A549 (cell line): ENCODE measurements around the gene PLXND1. TPM values are rescaled to one million over a fixed set of nuclear protein-coding genes. Genes with fewer than 3 reads are reported as not detected.
"Not testable (repeated sequence)": the region's sequence is repeated elsewhere in the genome, so short reads cannot be mapped to it uniquely, and the experiment has no call there.

Source experiments
- ATAC-seq, 2 experiments: fragments of 200-7000 bp in 1 of 2; fragments of >200 bp in 1 of 2; cut with Nextera tagmentation in 1 of 2; cut with Tn5 transposase in 1 of 2; 3 replicates each; pipeline versions ENCODE4 v1.8.0 to v1.9.1; 2018 to 2020; ENCODE audit warnings: mild to moderate bottlenecking in 1 of 2, moderate library complexity in 1 of 2
- CTCF ChIA-PET: fragments of 300-600 bp; sonication (Branson Sonifier 250); formaldehyde crosslinking; extraction: SDS; loops from one replicate; lab custom pipeline; 2021; ENCODE audit warnings: antibody characterized with exemption, inconsistent platforms; lab: Yijun Ruan, JAX
- POLR2A ChIA-PET: fragments of 350-600 bp; formaldehyde crosslinking; extraction: SDS; loops from one replicate; lab custom pipeline; 2021; ENCODE audit warnings: antibody characterized with exemption, inconsistent platforms; lab: Yijun Ruan, JAX
- DNase-seq, 2 experiments: peaks; one replicate each; pipeline versions ENCODE4 v3.0.0 to v3.0.0-alpha.2; 2011 to 2016; ENCODE audit warnings: low read depth in 1 of 2, low spot score in 1 of 2
- FAIRE-seq: peaks from 2 replicates; lab custom pipeline; 2011; peaks lifted over from hg19 to GRCh38; lab: Jason Lieb, UNC
- H3K27ac ChIP-seq, 2 experiments: fragments of >200 bp; sonication (Bioruptor Twin); formaldehyde crosslinking; 3 replicates each; pipeline ENCODE4 v1.5.1; 2016 to 2017
- H3K4me1 ChIP-seq: fragments of >200 bp; sonication (Bioruptor Twin); formaldehyde crosslinking; 3 replicates; pipeline ENCODE4 v1.6.1; 2016
- H3K4me2 ChIP-seq: fragments of >200 bp; sonication (Bioruptor Twin); formaldehyde crosslinking; 3 replicates; pipeline ENCODE4 v1.6.1; 2016
- H3K4me3 ChIP-seq: fragments of >200 bp; sonication (Bioruptor Twin); formaldehyde crosslinking; 3 replicates; pipeline ENCODE4 v1.5.1; 2016
- H3K9me3 ChIP-seq: fragments of >200 bp; sonication (Bioruptor Twin); formaldehyde crosslinking; 3 replicates; pipeline ENCODE4 v1.6.1; 2016
- EHF ChIP-seq: fragments of 250-450 bp; sonication (Bioruptor Pico); IDR thresholded peaks from 2 replicates; pipeline ENCODE4 v1.5.0; 2020; ENCODE audit warnings: mild to moderate bottlenecking
- HMGXB4 ChIP-seq: fragments of 250-450 bp; sonication (Bioruptor Pico); IDR thresholded peaks from 2 replicates; pipeline ENCODE4 v1.5.0; 2021; ENCODE audit warnings: mild to moderate bottlenecking, moderate library complexity, borderline replicate concordance
- HOXA7 ChIP-seq: fragments of 250-450 bp; sonication (Bioruptor Pico); IDR thresholded peaks from 2 replicates; pipeline ENCODE4 v1.5.0; 2020; ENCODE audit warnings: mild to moderate bottlenecking, moderate library complexity
- PBX3 ChIP-seq: IDR thresholded peaks from 2 replicates; pipeline ENCODE4 v1.6.1; 2012
- RAD21 ChIP-seq, 2 experiments: fragments of >200 bp in 1 of 2; sonication (Bioruptor Twin) in 1 of 2; formaldehyde crosslinking in 1 of 2; IDR thresholded peaks in 1 of 2; conservative IDR thresholded peaks in 1 of 2; 2 replicates in 1 of 2; 3 replicates in 1 of 2; pipeline ENCODE4 v1.6.1; 2012 to 2018; ENCODE audit warnings: inconsistent platforms in 1 of 2
- RARB ChIP-seq: fragments of 250-450 bp; sonication (Bioruptor Pico); IDR thresholded peaks from 2 replicates; pipeline ENCODE4 v1.8.0; 2021; ENCODE audit warnings: mild to moderate bottlenecking, moderate library complexity
- RCOR1 ChIP-seq: fragments of 150-350 bp; IDR thresholded peaks from 2 replicates; pipeline ENCODE4 v1.6.1; 2014; ENCODE audit warnings: antibody characterized with exemption, low read length, low read depth
- REST ChIP-seq: fragments of 200-600 bp; sonication (generic); IDR thresholded peaks from 2 replicates; pipeline ENCODE4 v1.6.1; 2016; ENCODE audit warnings: antibody characterized with exemption, mild to moderate bottlenecking, moderate library complexity
- RNF2 ChIP-seq: fragments of 200-600 bp; sonication (generic); IDR thresholded peaks from 2 replicates; pipeline ENCODE4 v1.6.1; 2016; ENCODE audit warnings: low read depth, mild to moderate bottlenecking, antibody characterized with exemption, moderate library complexity, borderline replicate concordance
- ZC3H11A ChIP-seq: fragments of 450-650 bp; IDR thresholded peaks from 2 replicates; pipeline ENCODE4 v1.6.1; 2014; ENCODE audit warnings: antibody characterized with exemption, mild to moderate bottlenecking
- ZFP36 ChIP-seq: fragments of 450-650 bp; IDR thresholded peaks from 2 replicates; pipeline ENCODE4 v1.6.1; 2014; ENCODE audit warnings: borderline replicate concordance; ENCODE audit not compliant: partially characterized antibody
- WGBS: methylation state at CpG from one replicate; pipeline ENCODE4 v1.1.6; 2017; ENCODE audit errors: missing lambda C conversion rate; 5-methylcytosine and 5-hydroxymethylcytosine counted together
- polyA plus RNA-seq, 4 experiments: library from polyadenylated mRNA; depleted of rRNA in 3 of 4; stranded (reverse); fragments of >200 nt; fragmentation: RNase III in 1 of 4; extraction: RNeasy Plus Mini Kit Qiagen cat#74134 plus additional on column Dnase treatment in 1 of 4; gene quantifications; 2 replicates in 3 of 4; 3 replicates in 1 of 4; pipeline ENCODE4 v1.2.3, GENCODE V29; 2011 to 2017

PLXND1 gene
- polyA plus RNA-seq, 2 of the 4 experiments (the other 2 are of a cell fraction): 26.8 to 72.6 TPM

DNA sequence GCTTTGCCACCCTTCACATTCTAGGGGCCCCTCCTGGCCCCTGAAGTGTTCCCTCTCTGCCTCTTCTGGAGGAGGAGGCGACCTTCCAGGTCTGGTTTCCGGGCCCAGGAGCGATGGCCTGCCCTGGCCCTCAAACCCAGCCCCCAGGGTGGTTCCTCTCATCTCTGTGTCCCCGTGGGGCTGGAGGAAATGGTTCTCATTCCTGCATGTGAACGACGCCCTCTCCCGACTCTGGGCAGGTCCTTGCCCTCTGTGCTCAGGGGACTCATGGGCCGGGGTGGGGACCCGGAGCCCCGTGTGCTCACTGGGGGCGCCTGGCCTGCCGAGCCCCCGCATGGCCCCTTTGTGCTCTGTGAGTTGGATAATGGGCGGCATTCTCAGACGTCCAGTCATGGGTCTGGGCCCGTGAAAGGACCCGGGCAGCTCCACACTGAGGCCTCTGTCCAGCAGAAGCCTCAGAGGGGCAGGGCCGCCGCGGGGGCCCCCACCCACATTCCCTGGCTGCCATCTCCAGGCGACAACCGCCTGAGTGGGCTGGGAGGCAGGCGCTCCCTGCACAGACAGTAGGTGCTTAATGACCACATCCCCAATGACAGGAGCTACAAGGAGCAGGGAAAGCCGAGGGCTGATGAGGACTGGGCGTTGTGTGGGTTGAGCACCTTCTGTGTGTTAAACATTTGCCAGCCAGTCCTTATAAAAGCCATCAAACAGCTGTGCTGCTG, 5.5 kb upstream of the PLXND1 start (continued):
- TF ChIP-seq HMGXB4 (no peak), ZC3H11A (no peak)

DNA sequence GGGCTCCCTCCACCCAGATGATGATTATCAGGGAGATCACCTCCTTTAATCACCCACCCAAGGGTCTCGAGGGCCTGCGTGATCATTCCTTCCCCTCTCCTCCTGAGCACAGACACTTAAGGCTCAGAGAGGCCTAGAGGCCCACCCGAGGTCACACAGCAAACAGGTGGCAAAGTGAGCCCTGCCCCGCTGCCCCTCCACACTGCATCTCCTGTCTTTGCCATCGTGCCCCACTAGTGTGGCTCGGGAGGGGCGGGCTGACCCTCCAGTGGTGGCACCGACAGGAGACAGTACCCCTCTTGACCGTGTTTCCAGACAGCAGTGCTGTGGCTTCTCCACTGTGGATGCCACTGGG, 4.9 kb upstream of the PLXND1 start:
- H3K27ac ChIP-seq: peak overlapping the region; percentile 86 to 90
- 93% methylated on average over 5 of the region's 9 CpGs for whole genome bisulfite sequencing
- CTCF ChIA-PET: no interaction called here

DNA sequence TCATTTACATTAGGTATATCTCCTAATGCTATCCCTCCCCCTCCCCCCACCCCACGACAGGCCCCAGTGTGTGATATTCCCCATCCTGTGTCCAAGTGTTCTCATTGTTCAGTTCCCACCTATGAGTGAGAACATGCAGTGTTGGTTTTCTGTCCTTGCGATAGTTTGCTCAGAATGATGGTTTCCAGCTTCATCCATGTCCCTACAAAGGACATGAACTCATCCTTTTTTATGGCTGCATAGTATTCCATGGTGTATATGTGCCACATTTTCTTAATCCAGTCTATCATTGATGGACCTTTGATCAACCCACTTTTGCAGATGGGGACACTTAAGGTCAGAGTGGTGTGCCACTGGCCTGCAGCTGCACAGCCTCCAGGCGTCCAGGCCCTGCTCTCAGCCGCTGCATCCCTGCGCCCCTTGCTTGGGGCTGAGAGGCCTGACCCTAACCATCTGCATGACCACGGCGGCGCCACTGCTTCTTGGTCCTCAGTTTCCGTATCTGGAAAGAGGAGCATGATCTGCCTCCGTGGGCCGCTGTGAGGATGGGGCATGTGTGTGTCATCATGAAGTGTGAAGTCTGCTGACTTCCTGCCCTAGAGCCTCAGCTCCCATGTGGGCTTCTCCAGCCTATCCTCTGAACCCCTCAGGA, 4.4 kb upstream of the PLXND1 start:
- ATAC-seq, H3K9me3 ChIP-seq, POLR2A ChIA-PET, H3K4me2 ChIP-seq, FAIRE-seq, DNase-seq, H3K4me3 ChIP-seq: not testable (repeated sequence)
- 91% methylated on average over 7 of the region's 11 CpGs for WGBS
- Histone ChIP-seq H3K4me1 (peaks cover 71% of the 10 kb centered on the region), H3K27ac (peak overlapping the region; percentile 86 to 90)
- CTCF ChIA-PET: interaction anchor here (0.6 kb wide), 1 partner anchor 1124 kb away, joined by 3 read pairs; no protein-coding TSS in a partner anchor

More for the DNA sequence above, 4.9 kb upstream of the PLXND1 start:
- POLR2A ChIA-PET: interaction anchor here (0.6 kb wide), 1 partner anchor 14 kb away, joined by 6 read pairs; no protein-coding TSS in a partner anchor
- Histone ChIP-seq H3K4me1 (peaks cover 76% of the 10 kb centered on the region), H3K4me2 (peak overlapping the region; percentile 62), H3K4me3 (no peak overlapping the region), H3K9me3 (no peaks in the 10 kb centered on the region)
- TF ChIP-seq ZFP36 (peak; percentile 54), RNF2 (no peak), HOXA7 (CRISPR knock-in tag) (no peak)
- FAIRE-seq (no peak), DNase-seq (no peak), ATAC-seq (no peak)

DNA sequence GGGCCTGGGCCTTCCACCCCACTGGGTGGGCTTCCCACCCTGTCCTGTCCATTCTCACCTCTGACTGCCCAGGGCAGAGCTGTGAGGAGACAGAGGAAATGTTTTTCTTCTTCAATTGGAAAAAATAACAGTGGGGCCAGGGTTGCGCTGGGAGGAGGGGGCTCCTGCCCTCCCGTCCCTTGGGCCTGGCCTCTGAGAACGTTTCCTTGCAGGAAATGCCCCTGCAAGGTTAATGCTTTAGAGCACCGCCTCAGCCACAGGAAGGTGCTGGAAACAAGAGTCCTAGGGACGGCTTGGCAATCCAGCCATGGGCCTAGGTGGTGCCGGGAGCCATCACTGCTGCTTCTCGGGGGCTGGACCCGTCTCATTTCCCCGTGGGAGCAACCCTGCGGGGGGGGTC, 3.8 kb upstream of the PLXND1 start:
- POLR2A ChIA-PET: no interaction called here
- H3K4me1 ChIP-seq: peaks cover 65% of the 10 kb centered on the region
- H3K4me2 ChIP-seq: no peak overlapping the region; the same call in 2 of the 3 replicates
- H3K9me3 ChIP-seq: no peaks in the 10 kb centered on the region
- FAIRE-seq (no peak), DNase-seq (no peak), ATAC-seq (no peak)
- H3K27ac ChIP-seq: peak overlapping the region; percentile 35 to 74; a peak in 4 of 6 replicates
- CTCF ChIA-PET: no interaction called here
- WGBS: 47% methylated on average over 10 of the region's 10 CpGs
- H3K4me3 ChIP-seq: no peak overlapping the region
- TF ChIP-seq RAD21 (conservative IDR thresholded peaks at IDR 0.05 in 1 of 2, IDR thresholded peaks at IDR 0.05 in 1 of 2): no peak
- TF ChIP-seq RARB (CRISPR knock-in tag): no peak
- no peak for TF ChIP-seq PBX3
- TF ChIP-seq, all 56 proteins: peak for 0

- no peak for FAIRE-seq
- Histone ChIP-seq H3K4me2 (peak overlapping the region; percentile 7; the same call in 1 of the 3 replicates), H3K27ac (peak overlapping the region; percentile 35 to 74; a peak in 5 of 6 replicates), H3K4me1 (peaks cover 60% of the 10 kb centered on the region), H3K9me3 (no peaks in the 10 kb centered on the region), H3K4me3 (no peak overlapping the region)
- ChIA-PET CTCF (no interaction called here), POLR2A (no interaction called here)
- no peak for TF ChIP-seq EHF
- no peak for TF ChIP-seq RCOR1
- no peak for TF ChIP-seq REST
- DNase-seq: no peak
- WGBS: 38% methylated on average over 3 of the region's 3 CpGs
- ATAC-seq: no peak
Observed at GRCh38 chr3:129609591-129610182, 3.2 kb upstream of the PLXND1 start.
